GM21576 (cell line): ENCODE data around the gene PTGER1.
"Not testable (repeated sequence)": the region's sequence is repeated elsewhere in the genome, so short reads cannot be mapped to it uniquely, and the experiment has no call there.

Experiments used
- ATAC-seq: cut with Tn5 transposase; IDR thresholded peaks from one replicate; pipeline ENCODE4 v1.9.1; 2021; ENCODE audit warnings: mild to moderate bottlenecking, moderate library complexity; ENCODE audit not compliant: unreplicated experiment

Gene PTGER1

GRCh38 chr19:14474827-14475226 is 327 bp downstream of the PTGER1 start:
- ATAC-seq = no peak

GRCh38 chr19:14473978-14474578 is 1.1 kb downstream of the PTGER1 start:
- no peak for ATAC-seq

- ATAC-seq = no peak
Observed at GRCh38 chr19:14473073-14473977, 1.8 kb downstream of the PTGER1 start.

GRCh38 chr19:14472202-14472938 is 2.8 kb downstream of the PTGER1 start:
- no peak for ATAC-seq

GRCh38 chr19:14471436-14472187 is 3.5 kb downstream of the PTGER1 start:
- ATAC-seq = no peak

- no peak for ATAC-seq
Observed at GRCh38 chr19:14470031-14470876, 4.9 kb downstream of the PTGER1 start.

GRCh38 chr19:14467816-14468215 is 7.3 kb downstream of the PTGER1 start:
- ATAC-seq = no peak

GRCh38 chr19:14467391-14467790 is 7.8 kb downstream of the PTGER1 start:
- ATAC-seq = no peak

GRCh38 chr19:14463747-14464146 is 11.4 kb downstream of the PTGER1 start:
- no peak for ATAC-seq

- not testable (repeated sequence) for ATAC-seq
Observed at GRCh38 chr19:14462401-14462800, 12.8 kb downstream of the PTGER1 start.

GRCh38 chr19:14460935-14461334 is 14.2 kb downstream of the PTGER1 start:
- no peak for ATAC-seq

GRCh38 chr19:14459703-14460102 is 15.5 kb downstream of the PTGER1 start:
- no peak for ATAC-seq

- not testable (repeated sequence) for ATAC-seq
Observed at GRCh38 chr19:14452303-14452702, 22.9 kb downstream of the PTGER1 start.

GRCh38 chr19:14450876-14451275 is 24.3 kb downstream of the PTGER1 start:
- ATAC-seq = no peak

GRCh38 chr19:14450168-14450874 is 24.8 kb downstream of the PTGER1 start:
- ATAC-seq = no peak

- ATAC-seq = no peak
Observed at GRCh38 chr19:14449321-14449720, 25.8 kb downstream of the PTGER1 start.

GRCh38 chr19:14446336-14447036 is 28.7 kb downstream of the PTGER1 start:
- ATAC-seq = no peak

- no peak for ATAC-seq
Observed at GRCh38 chr19:14443632-14444216, 31.4 kb downstream of the PTGER1 start.
